SK-N-SH (cell line): ENCODE data around the gene LRMDA. TPM values are rescaled to one million over a fixed set of nuclear protein-coding genes. Genes with fewer than 3 reads are reported as not detected.

Experiments
- CTCF ChIA-PET: fragments of 300-600, 350-600 bp; formaldehyde crosslinking; extraction: SDS; loops from one replicate; lab custom pipeline; 2021; lab: Yijun Ruan, JAX
- POLR2A ChIA-PET: fragments of 350-600 bp; sonication (Branson Sonifier 250); formaldehyde crosslinking; extraction: SDS; loops from one replicate; lab custom pipeline; 2020; ENCODE audit warnings: antibody characterized with exemption, inconsistent platforms; lab: Yijun Ruan, JAX
- DNase-seq: peaks from one replicate; pipeline ENCODE4 v3.0.0; 2012
- H2AFZ ChIP-seq: fragments of 200-600 bp; sonication (generic); 2 replicates; pipeline ENCODE4 v1.8.1; 2016; ENCODE audit warnings: antibody characterized with exemption, mild to moderate bottlenecking, low read depth
- H3F3A ChIP-seq: fragments of 200-600 bp; sonication (generic); replicated peaks from 2 replicates; pipeline ENCODE3; 2016; ENCODE audit warnings: antibody characterized with exemption, mild to moderate bottlenecking; ENCODE audit not compliant: insufficient read depth
- H3K27ac ChIP-seq, 2 experiments: fragments of 200-500 bp in 1 of 2; fragments of 200-600 bp in 1 of 2; sonication (Bioruptor generic) in 1 of 2; sonication (generic), shearing (Covaris generic) in 1 of 2; 2 replicates each; pipeline versions ENCODE4 v1.5.1 to v1.6.1; 2014 to 2016; ENCODE audit warnings: low read depth in 2 of 2, inconsistent platforms in 1 of 2, low read length in 1 of 2, mild to moderate bottlenecking in 1 of 2, mixed read lengths in 1 of 2
- H3K27me3 ChIP-seq: fragments of 200-600 bp; sonication (generic), shearing (Covaris generic); 2 replicates; pipeline ENCODE4 v1.6.1; 2016; ENCODE audit warnings: mixed run types; ENCODE audit not compliant: insufficient read depth
- H3K36me3 ChIP-seq, 2 experiments: fragments of 200-500 bp in 1 of 2; fragments of 200-600 bp in 1 of 2; sonication (Bioruptor generic) in 1 of 2; sonication (generic) in 1 of 2; replicated peaks in 1 of 2; 2 replicates each; pipeline versions ENCODE3 to v1.5.1; 2014 to 2016; ENCODE audit warnings: low read length in 1 of 2, mild to moderate bottlenecking in 1 of 2; ENCODE audit not compliant: insufficient read depth in 2 of 2, control insufficient read depth in 1 of 2
- H3K4me1 ChIP-seq, 2 experiments: fragments of 200-500 bp in 1 of 2; fragments of 200-600 bp in 1 of 2; sonication (Bioruptor generic) in 1 of 2; sonication (generic), shearing (Covaris generic) in 1 of 2; 2 replicates each; pipeline versions ENCODE4 v1.5.1 to v1.6.1; 2014 to 2016; ENCODE audit warnings: low read depth in 1 of 2, low read length in 1 of 2, mixed run types in 1 of 2; ENCODE audit not compliant: insufficient read depth in 2 of 2, control insufficient read depth in 1 of 2
- H3K4me2 ChIP-seq: fragments of 200-600 bp; sonication (generic), shearing (Covaris generic); 2 replicates; pipeline ENCODE4 v1.6.1; 2017; ENCODE audit warnings: mixed run types
- H3K4me3 ChIP-seq, 2 experiments: fragments of 200-500 bp in 1 of 2; fragments of 200-600 bp in 1 of 2; sonication (Bioruptor generic) in 1 of 2; sonication (generic), shearing (Covaris generic) in 1 of 2; 2 replicates each; pipeline versions ENCODE4 v1.5.1 to v1.8.1; 2014 to 2016; ENCODE audit warnings: low read depth in 2 of 2, inconsistent platforms in 1 of 2, low read length in 1 of 2, mild to moderate bottlenecking in 1 of 2, mixed read lengths in 1 of 2, moderate library complexity in 1 of 2
- H3K79me2 ChIP-seq: fragments of 200-600 bp; sonication (generic); 2 replicates; pipeline ENCODE4 v1.8.1; 2017; ENCODE audit warnings: mild to moderate bottlenecking; ENCODE audit not compliant: insufficient read depth
- H3K9ac ChIP-seq: fragments of 200-600 bp; sonication (generic); 2 replicates; pipeline ENCODE4 v1.6.1; 2017; ENCODE audit warnings: mixed run types
- H3K9me2 ChIP-seq: fragments of 200-600 bp; sonication (generic); 2 replicates; pipeline ENCODE4 v1.6.1; 2017; ENCODE audit warnings: mixed run types
- H3K9me3 ChIP-seq: fragments of 200-600 bp; sonication (generic); 2 replicates; pipeline ENCODE4 v1.6.1; 2017; ENCODE audit warnings: mixed run types, mild to moderate bottlenecking, moderate library complexity
- H4K20me1 ChIP-seq: fragments of 200-600 bp; sonication (generic); 2 replicates; pipeline ENCODE4 v1.6.1; 2017; ENCODE audit warnings: mild to moderate bottlenecking, mixed run types; ENCODE audit not compliant: insufficient read depth
- EP300 ChIP-seq, 2 experiments: IDR thresholded peaks; 2 replicates each; pipeline versions ENCODE4 v1.4.0 to v1.6.1; 2012; ENCODE audit warnings: borderline replicate concordance in 1 of 2, low read depth in 1 of 2, low read length in 1 of 2
- FOSL2 ChIP-seq: IDR thresholded peaks from 2 replicates; pipeline ENCODE4 v1.4.0; 2012; ENCODE audit warnings: low read depth, mild to moderate bottlenecking, moderate library complexity, borderline replicate concordance
- FOXJ3 ChIP-seq: sonication (generic); formaldehyde crosslinking; IDR thresholded peaks from 2 replicates; pipeline ENCODE4 v1.5.1; 2020; ENCODE audit warnings: mild to moderate bottlenecking, missing genetic modification reagents
- GATA2 ChIP-seq: sonication (generic); formaldehyde crosslinking; IDR thresholded peaks from 2 replicates; pipeline ENCODE4 v1.5.0; 2020; ENCODE audit warnings: mild to moderate bottlenecking, missing genetic modification reagents
- JUND ChIP-seq: IDR thresholded peaks from 2 replicates; pipeline ENCODE4 v1.4.0; 2012
- MEF2A ChIP-seq: IDR thresholded peaks from 2 replicates; pipeline ENCODE4 v1.4.0; 2012; ENCODE audit warnings: low read depth, borderline replicate concordance
- MXI1 ChIP-seq: IDR thresholded peaks from 2 replicates; pipeline ENCODE4 v1.6.1; 2012; ENCODE audit warnings: mild to moderate bottlenecking, low read depth, low read length, improper control_type of control experiment
- NFIC ChIP-seq: IDR thresholded peaks from 2 replicates; pipeline ENCODE4 v1.4.0; 2012; ENCODE audit warnings: borderline replicate concordance
- POLR2AphosphoS5 ChIP-seq: IDR thresholded peaks from 2 replicates; pipeline ENCODE4 v1.6.1; 2012; ENCODE audit warnings: low read depth, low read length
- RAD21 ChIP-seq: IDR thresholded peaks from 2 replicates; pipeline ENCODE4 v1.6.1; 2012; ENCODE audit warnings: mild to moderate bottlenecking, low read length
- RCOR1 ChIP-seq: fragments of 150-350 bp; IDR thresholded peaks from 2 replicates; pipeline ENCODE4 v1.6.1; 2017; ENCODE audit warnings: antibody characterized with exemption, low read length
- RFX5 ChIP-seq: IDR thresholded peaks from 2 replicates; pipeline ENCODE4 v1.6.1; 2012; ENCODE audit warnings: mild to moderate bottlenecking, improper control_type of control experiment, low read length
- RXRA ChIP-seq: IDR thresholded peaks from 2 replicates; pipeline ENCODE4 v1.4.0; 2012; ENCODE audit warnings: low read depth, mild to moderate bottlenecking, borderline replicate concordance
- SIN3A ChIP-seq: IDR thresholded peaks from 2 replicates; pipeline ENCODE4 v1.6.1; 2012; ENCODE audit warnings: low read depth, mild to moderate bottlenecking, low read length, moderate library complexity, borderline replicate concordance
- TCF12 ChIP-seq: IDR thresholded peaks from 2 replicates; pipeline ENCODE4 v1.4.0; 2012
- WGBS: methylation state at CpG from one replicate; pipeline ENCODE4 v1.1.6; 2017; ENCODE audit warnings: low lambda C conversion rate; 5-methylcytosine and 5-hydroxymethylcytosine counted together
- polyA plus RNA-seq, 3 experiments: library from polyadenylated mRNA; depleted of rRNA; stranded (reverse); fragments of >200 nt; gene quantifications; 2 replicates each; pipeline ENCODE4 v1.2.3, GENCODE V29; 2012
- TF ChIP-seq, protein P1 (sequence below): fragments of 150-350 bp; IDR thresholded peaks from 2 replicates; pipeline ENCODE4 v1.6.1; 2016; ENCODE audit warnings: mild to moderate bottlenecking, low read depth, low read length
- TF ChIP-seq, protein P2 (sequence below): IDR thresholded peaks from 2 replicates; pipeline ENCODE4; 2012
- TF ChIP-seq, protein P3 (sequence below): IDR thresholded peaks from 2 replicates; pipeline ENCODE4 v1.4.0; 2012; ENCODE audit warnings: low read depth, borderline replicate concordance
- TF ChIP-seq, protein P4 (sequence below): fragments of 200-600 bp; sonication (generic); IDR thresholded peaks from 2 replicates; pipeline ENCODE4 v1.6.1; 2017; ENCODE audit warnings: antibody characterized with exemption, mild to moderate bottlenecking, moderate library complexity
- TF ChIP-seq, protein P5 (sequence below): fragments of 150-350 bp; IDR thresholded peaks from 2 replicates; pipeline ENCODE4 v1.6.1; 2017; ENCODE audit warnings: antibody characterized with exemption, low read length, low read depth, borderline replicate concordance
- TF ChIP-seq, protein P6 (sequence below): IDR thresholded peaks from 2 replicates; pipeline ENCODE4 v1.4.0; 2012; ENCODE audit warnings: low read depth, borderline replicate concordance

Gene LRMDA
- polyA plus RNA-seq, 1 of the 3 experiments (the other 2 are of a cell fraction): 0.95 TPM

DNA sequence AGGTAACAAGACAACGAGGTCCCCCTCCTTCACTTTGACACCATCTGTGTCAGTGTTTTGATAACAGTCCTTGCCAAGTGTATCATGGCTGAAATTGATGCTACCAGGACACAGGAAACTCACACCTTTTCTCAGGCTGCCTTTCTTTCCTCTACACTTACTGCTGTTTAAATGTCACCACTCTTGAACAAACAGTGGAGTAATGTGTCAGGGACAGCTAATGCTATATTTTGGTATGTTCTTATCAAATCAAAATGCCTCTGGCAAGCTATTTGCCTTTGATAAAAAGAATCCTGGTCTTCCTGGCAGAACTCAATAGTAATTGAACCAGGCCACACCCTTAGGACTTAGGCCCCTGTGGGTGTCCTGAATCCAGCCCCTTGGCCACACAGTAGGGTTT lies 692.9 kb downstream of the LRMDA start:
- Histone ChIP-seq H3K9me3 (no peaks in the 10 kb centered on the region), H3K36me3 (no peaks in the 10 kb centered on the region), H3K4me1 (no peaks in the 10 kb centered on the region), H3K9ac (no peak overlapping the region), H3K27ac (no peak overlapping the region), H4K20me1 (no peaks in the 10 kb centered on the region), H3F3A (no peaks in the 10 kb centered on the region), H2AFZ (no peak overlapping the region), H3K27me3 (no peaks in the 10 kb centered on the region), H3K9me2 (no peaks in the 10 kb centered on the region), H3K79me2 (no peaks in the 10 kb centered on the region), H3K4me2 (no peak overlapping the region), H3K4me3 (no peak overlapping the region)
- ChIA-PET CTCF (interaction anchor here (1.2 kb wide), 1 partner anchor 22 kb away, joined by 3 read pairs; no protein-coding TSS in a partner anchor), POLR2A (no interaction called here)
- 76% methylated on average over 1 of the region's 1 CpG for WGBS
- DNase-seq: no peak
- TF ChIP-seq POLR2AphosphoS5 (no peak), RXRA (no peak), RCOR1 (no peak), SIN3A (no peak), MEF2A (no peak), GATA2 (CRISPR knock-in tag) (no peak)
- TF ChIP-seq, protein P1, sequence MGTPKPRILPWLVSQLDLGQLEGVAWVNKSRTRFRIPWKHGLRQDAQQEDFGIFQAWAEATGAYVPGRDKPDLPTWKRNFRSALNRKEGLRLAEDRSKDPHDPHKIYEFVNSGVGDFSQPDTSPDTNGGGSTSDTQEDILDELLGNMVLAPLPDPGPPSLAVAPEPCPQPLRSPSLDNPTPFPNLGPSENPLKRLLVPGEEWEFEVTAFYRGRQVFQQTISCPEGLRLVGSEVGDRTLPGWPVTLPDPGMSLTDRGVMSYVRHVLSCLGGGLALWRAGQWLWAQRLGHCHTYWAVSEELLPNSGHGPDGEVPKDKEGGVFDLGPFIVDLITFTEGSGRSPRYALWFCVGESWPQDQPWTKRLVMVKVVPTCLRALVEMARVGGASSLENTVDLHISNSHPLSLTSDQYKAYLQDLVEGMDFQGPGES: no peak

DNA sequence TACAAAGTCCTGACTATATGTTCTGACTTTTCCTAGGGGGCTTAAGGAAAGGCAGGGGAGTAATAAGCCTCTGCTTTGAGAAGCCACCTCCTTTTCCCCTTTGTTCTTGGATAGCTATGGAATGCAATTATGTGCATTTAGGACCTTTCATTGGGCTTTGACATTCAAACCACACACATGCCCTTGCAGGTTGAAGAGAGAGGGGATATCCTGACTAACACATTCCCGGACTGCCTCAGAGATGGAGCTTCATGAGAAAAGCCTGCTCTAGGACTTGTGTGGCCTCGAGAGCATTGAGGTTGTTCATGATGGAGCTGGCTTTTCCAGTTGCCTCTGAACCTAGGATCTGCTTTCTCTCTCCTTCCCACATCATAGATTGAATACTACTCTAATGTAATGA lies 694.5 kb downstream of the LRMDA start:
- Histone ChIP-seq H3F3A (no peaks in the 10 kb centered on the region), H3K9me3 (no peaks in the 10 kb centered on the region), H4K20me1 (no peaks in the 10 kb centered on the region), H3K4me3 (no peak overlapping the region), H3K27me3 (no peaks in the 10 kb centered on the region), H3K79me2 (no peaks in the 10 kb centered on the region), H3K4me2 (no peak overlapping the region), H3K9me2 (no peaks in the 10 kb centered on the region), H3K27ac (no peak overlapping the region), H3K36me3 (no peaks in the 10 kb centered on the region), H3K4me1 (no peaks in the 10 kb centered on the region), H2AFZ (no peak overlapping the region), H3K9ac (no peak overlapping the region)
- ChIA-PET CTCF (interaction anchor here (1.3 kb wide), 1 partner anchor 12 kb away, joined by 3 read pairs; no protein-coding TSS in a partner anchor), POLR2A (no interaction called here)
- 79% methylated on average over 2 of the region's 2 CpGs for WGBS
- DNase-seq: no peak
- TF ChIP-seq RAD21: no peak
- TF ChIP-seq MEF2A: no peak
- TF ChIP-seq, protein P2, sequence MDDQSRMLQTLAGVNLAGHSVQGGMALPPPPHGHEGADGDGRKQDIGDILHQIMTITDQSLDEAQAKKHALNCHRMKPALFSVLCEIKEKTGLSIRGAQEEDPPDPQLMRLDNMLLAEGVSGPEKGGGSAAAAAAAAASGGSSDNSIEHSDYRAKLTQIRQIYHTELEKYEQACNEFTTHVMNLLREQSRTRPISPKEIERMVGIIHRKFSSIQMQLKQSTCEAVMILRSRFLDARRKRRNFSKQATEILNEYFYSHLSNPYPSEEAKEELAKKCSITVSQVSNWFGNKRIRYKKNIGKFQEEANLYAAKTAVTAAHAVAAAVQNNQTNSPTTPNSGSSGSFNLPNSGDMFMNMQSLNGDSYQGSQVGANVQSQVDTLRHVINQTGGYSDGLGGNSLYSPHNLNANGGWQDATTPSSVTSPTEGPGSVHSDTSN: no peak
- TF ChIP-seq EP300 (IDR thresholded peaks at IDR 0.05; ENCODE audit: borderline replicate concordance in 1 of 2, low read depth in 1 of 2, low read length in 1 of 2): no peak
- no peak for TF ChIP-seq NFIC
- TF ChIP-seq, protein P3, sequence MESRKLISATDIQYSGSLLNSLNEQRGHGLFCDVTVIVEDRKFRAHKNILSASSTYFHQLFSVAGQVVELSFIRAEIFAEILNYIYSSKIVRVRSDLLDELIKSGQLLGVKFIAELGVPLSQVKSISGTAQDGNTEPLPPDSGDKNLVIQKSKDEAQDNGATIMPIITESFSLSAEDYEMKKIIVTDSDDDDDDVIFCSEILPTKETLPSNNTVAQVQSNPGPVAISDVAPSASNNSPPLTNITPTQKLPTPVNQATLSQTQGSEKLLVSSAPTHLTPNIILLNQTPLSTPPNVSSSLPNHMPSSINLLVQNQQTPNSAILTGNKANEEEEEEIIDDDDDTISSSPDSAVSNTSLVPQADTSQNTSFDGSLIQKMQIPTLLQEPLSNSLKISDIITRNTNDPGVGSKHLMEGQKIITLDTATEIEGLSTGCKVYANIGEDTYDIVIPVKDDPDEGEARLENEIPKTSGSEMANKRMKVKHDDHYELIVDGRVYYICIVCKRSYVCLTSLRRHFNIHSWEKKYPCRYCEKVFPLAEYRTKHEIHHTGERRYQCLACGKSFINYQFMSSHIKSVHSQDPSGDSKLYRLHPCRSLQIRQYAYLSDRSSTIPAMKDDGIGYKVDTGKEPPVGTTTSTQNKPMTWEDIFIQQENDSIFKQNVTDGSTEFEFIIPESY: no peak
- TF ChIP-seq FOXJ3 (CRISPR knock-in tag): no peak
- TF ChIP-seq, protein P4, sequence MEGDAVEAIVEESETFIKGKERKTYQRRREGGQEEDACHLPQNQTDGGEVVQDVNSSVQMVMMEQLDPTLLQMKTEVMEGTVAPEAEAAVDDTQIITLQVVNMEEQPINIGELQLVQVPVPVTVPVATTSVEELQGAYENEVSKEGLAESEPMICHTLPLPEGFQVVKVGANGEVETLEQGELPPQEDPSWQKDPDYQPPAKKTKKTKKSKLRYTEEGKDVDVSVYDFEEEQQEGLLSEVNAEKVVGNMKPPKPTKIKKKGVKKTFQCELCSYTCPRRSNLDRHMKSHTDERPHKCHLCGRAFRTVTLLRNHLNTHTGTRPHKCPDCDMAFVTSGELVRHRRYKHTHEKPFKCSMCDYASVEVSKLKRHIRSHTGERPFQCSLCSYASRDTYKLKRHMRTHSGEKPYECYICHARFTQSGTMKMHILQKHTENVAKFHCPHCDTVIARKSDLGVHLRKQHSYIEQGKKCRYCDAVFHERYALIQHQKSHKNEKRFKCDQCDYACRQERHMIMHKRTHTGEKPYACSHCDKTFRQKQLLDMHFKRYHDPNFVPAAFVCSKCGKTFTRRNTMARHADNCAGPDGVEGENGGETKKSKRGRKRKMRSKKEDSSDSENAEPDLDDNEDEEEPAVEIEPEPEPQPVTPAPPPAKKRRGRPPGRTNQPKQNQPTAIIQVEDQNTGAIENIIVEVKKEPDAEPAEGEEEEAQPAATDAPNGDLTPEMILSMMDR: no peak
- no peak for TF ChIP-seq MXI1
- TF ChIP-seq, protein P5, sequence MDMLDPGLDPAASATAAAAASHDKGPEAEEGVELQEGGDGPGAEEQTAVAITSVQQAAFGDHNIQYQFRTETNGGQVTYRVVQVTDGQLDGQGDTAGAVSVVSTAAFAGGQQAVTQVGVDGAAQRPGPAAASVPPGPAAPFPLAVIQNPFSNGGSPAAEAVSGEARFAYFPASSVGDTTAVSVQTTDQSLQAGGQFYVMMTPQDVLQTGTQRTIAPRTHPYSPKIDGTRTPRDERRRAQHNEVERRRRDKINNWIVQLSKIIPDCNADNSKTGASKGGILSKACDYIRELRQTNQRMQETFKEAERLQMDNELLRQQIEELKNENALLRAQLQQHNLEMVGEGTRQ: no peak
- no peak for TF ChIP-seq RFX5
- no peak for TF ChIP-seq TCF12
- no peak for TF ChIP-seq JUND
- no peak for TF ChIP-seq RXRA
- no peak for TF ChIP-seq SIN3A
- TF ChIP-seq, protein P6, sequence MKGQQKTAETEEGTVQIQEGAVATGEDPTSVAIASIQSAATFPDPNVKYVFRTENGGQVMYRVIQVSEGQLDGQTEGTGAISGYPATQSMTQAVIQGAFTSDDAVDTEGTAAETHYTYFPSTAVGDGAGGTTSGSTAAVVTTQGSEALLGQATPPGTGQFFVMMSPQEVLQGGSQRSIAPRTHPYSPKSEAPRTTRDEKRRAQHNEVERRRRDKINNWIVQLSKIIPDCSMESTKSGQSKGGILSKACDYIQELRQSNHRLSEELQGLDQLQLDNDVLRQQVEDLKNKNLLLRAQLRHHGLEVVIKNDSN: no peak
- no peak for TF ChIP-seq FOSL2
